GM21723 (cell line): ENCODE data around the gene TSHZ1.
"Not testable (repeated sequence)": the region's sequence is repeated elsewhere in the genome, so short reads cannot be mapped to it uniquely, and the experiment has no call there.

Experiments used
- ATAC-seq: cut with Tn5 transposase; IDR thresholded peaks from one replicate; pipeline ENCODE4 v1.9.1; 2021; ENCODE audit warnings: mild to moderate bottlenecking, moderate library complexity; ENCODE audit not compliant: unreplicated experiment

Gene TSHZ1

DNA sequence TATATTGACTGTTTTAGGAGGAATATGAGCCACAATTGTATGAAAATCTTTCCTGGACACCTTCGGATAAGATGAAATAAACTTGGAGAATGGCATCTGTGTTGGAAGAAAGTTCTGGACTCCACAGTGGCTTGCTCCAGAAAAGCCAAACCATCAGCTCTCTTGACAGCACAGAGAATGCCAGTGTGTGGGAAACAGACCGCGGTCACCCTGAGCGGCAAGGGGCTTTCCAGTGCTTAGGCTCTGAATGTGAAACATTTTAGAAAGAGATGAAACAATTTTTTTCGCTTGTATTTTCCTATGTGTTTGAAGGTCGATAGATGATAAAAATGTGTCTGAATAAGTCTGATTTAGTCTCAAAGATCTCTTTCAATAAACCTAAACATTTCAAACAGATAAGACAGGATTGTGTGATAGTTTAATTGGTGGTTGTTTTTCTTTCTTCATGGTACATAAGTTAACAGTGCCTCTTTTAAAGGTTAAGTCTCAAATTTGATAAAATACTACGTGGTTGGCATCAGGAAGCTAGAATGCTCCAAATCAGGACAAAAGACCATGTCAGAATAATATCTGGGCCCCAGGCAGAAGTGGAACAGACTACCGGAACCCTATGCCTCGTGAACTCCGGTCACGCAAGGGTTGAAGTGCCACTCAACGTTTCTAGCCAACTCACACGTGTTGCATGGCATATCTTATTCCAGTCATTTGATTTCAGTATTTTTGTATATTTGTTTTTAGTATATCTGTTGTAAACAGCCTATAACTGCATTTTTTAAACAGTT is 30.6 kb upstream of the TSHZ1 start:
- no peak for ATAC-seq

DNA sequence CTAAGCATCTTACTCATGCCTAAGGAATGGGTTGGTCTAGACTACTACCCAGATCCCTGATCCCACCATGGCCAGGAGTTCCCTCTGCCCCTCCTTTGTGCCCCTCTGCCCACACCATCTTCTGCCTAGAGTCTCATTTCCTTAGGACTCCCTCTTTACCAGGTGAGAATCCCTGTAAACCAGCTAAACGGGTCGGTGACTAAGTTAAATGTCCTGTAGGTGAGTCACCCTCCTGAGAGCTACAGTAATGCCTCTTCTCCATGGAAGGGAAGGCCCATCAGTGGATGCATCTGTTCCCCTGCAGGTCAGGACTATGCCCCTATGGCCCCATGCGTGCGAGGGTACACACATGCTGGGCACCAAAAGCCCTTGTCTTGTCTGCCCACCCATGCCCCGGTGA is 27.1 kb upstream of the TSHZ1 start:
- ATAC-seq, result no peak

- no peak for ATAC-seq
These were observed 26.6 kb upstream of the TSHZ1 start for GRCh38 chr18:75183973-75184493.

GRCh38 chr18:75185460-75185859 is 25.1 kb upstream of the TSHZ1 start:
- ATAC-seq, result no peak

DNA sequence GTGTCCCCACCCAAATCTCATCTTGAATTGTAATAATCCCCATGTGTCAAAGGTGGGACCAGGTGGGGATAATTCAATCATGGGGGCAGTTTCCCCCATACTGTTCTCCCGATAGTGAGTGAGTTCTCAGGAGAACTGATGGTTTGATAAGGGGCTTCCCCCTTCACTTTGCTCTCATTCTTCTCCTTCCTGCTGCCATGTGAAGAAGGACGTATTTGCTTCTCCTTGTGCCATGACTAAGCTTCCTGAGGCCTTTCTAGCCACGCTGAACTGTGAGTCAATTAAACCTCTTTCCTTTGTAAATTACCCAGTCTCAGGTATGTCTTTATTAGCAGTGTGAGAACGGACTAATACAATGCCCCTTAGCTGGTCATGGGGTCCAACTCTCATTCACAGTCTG is 22.9 kb upstream of the TSHZ1 start:
- not testable (repeated sequence) for ATAC-seq

DNA sequence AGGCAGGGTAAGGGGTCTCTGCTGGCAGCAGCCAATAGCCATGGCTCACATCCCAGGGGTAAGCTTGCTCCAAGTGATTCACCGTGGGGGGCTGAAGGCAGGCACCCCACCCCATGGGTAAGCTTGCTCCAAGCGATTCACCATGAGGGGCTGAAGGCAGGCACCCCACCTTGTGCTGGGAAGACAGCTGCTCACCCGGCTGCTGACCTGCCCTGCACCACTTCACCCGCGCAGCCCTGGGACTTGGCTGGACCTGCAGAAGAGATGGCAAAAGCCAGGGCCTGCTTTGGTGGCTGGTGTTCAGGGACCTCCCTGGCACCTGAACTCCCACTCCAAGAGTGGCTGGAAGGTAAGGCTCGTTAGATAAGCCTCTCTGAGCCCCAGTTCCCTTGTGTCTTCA is 20.9 kb upstream of the TSHZ1 start:
- ATAC-seq, result no peak

GRCh38 chr18:75192899-75193298 is 17.7 kb upstream of the TSHZ1 start:
- no peak for ATAC-seq

DNA sequence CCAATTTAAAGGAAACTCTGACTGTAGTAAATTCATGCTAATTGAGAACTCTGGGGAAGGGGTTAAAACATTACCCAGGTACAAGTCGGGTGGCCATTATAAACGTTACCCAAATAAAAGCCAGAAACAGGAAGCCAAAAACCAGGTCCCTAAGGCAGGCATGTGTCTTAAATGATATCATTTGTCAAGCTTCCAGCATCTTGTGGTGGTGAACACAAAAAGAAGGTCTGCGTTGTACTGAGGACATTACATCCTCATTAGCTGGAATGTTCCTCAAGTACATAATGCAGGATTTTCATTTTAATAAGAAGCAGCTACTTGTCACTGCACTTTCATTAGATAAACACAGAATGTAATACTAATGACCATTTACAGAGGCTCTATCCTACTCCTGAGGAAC is 12.6 kb upstream of the TSHZ1 start:
- no peak for ATAC-seq

DNA sequence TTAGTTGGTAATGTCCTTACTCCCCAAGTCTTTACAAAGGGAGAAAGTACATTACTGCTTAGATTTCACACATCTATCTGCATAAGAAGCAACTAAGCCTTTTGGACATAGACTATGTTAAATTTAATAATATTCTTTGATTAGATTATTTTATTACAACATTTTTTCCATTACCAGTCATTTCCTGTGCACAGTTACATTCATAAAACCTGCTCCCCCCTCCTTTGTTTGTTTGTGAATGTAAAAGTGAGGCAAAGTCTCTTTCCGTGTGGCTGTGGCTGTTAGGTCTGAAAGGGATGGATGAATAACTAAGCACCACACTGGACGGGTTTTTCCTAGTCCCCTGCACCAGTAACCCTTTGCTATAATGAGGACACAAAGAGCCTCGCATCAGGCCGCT is 11.3 kb upstream of the TSHZ1 start:
- no peak for ATAC-seq

DNA sequence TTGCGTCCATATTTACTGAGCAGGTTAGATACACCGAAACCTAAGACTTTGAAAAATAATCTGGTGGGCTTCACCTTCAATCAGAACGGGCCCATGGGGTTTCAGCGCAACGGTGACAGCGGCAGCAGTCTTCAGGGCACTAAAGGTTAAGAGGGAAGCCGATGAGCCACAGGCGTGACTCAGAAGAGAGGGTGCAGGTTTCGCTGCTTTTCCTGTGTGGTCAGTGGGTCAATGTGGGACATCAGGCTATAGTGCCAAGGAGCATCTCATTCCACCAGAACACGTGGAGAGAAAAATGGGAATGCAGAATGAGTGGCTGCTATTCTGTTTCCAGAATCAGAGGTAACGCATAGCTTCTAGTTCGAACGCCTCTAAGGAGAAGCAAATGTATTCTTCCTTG is 10.5 kb upstream of the TSHZ1 start:
- no peak for ATAC-seq

DNA sequence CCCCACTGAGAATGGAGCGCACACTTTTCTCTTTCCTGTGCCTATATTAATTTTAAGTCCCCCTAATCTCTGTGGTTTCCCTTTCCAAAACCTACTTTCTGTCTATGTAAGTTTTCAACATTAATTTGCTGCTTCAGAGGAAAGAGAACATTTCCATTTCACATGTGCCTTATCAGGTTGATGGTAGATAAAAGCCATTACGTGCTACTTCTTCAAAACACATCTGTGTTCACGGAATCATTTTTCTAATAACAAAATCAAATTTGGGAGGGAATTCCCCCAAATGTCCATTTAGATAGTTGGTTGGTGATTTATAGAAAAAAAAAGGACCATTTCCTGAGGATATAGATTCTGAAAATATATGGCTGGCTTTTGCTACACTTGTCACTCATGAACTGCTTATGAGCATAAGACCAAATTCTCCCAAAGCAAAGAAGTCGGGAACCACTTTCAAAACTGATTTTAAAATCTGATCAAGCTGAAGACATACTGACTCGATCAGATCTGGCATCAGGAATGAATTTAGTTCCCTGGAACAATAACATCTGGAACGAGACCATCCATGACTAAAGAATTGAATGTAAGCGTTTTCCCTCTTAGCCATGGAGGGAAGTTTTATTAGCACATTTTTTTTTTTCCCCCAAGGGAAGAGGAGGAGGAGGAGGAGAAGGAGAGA is 9.9 kb upstream of the TSHZ1 start:
- ATAC-seq, result no peak

DNA sequence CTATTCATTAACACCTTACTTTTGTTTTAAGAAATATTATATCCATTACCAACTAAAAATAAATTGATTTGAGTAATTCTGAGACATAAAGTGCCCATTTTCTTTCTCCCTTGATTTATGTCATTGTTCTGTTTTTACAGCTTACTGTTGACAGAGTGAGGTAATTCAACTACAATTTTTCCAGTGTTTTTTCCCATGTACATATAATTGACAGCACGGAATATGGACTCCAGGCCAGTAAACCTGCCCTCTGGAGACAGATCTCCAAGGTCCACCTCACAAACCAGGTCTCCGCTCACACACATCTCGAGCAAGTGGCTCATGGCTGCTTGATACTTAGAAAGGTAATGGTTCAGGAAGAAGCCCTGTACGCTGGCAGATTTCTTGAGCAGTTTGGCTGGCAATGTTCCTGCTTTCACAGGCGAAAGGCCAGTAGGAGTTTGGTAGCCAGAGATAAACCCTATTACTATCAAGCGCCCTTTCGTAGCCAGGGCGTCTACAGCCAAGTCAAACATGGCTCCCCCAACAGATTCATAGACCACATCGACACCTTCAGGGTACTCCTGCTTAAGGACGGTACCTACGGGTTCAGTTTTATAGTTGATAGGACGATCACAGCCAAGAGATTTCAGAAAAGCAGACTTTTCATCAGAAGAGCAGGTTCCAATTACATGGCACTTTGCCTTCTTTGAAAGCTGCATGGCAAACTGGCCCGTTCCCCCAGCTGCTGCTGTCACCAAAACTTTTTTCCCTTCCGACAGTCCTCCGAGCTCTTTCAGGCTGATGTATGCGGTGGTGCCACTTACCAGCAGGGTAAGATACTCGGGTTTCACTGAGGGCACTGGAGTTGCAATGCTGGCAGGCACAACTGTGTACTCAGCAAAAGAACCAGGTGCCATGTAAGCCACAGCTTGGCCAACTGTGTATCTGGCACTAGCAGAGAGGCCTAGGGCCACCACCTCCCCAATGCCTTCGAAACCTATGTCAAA is 9.0 kb upstream of the TSHZ1 start:
- no peak for ATAC-seq

DNA sequence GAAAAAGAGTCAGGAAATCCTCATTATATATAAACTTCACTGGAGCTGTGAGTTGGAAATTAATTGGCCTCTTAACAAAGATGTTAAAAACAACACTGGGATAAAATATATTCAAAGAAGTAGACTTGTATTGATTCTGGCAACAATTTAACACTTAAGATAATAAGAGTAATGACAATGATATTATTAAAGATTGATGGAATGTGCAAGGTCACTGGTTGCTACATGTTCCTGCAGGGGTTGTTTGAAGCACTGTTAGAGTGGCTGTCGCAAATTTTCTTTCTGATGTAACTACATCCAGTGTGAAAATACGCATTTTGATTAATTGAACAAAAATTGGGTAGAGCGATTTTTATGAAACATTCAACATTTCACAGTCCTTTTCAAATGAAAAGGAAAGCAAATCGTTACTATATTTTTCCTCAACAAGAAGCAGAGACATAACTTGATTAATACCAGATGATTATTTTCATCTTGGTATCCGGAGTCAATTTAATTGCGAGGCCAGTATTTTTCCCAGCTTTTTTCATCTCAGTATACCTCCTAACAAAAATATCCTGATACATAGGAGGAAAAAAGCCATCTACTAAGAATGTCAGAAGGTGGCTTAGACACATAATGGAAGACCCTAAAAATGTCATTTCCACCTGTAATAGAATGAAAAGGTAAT is 7.8 kb upstream of the TSHZ1 start:
- ATAC-seq, result no peak

DNA sequence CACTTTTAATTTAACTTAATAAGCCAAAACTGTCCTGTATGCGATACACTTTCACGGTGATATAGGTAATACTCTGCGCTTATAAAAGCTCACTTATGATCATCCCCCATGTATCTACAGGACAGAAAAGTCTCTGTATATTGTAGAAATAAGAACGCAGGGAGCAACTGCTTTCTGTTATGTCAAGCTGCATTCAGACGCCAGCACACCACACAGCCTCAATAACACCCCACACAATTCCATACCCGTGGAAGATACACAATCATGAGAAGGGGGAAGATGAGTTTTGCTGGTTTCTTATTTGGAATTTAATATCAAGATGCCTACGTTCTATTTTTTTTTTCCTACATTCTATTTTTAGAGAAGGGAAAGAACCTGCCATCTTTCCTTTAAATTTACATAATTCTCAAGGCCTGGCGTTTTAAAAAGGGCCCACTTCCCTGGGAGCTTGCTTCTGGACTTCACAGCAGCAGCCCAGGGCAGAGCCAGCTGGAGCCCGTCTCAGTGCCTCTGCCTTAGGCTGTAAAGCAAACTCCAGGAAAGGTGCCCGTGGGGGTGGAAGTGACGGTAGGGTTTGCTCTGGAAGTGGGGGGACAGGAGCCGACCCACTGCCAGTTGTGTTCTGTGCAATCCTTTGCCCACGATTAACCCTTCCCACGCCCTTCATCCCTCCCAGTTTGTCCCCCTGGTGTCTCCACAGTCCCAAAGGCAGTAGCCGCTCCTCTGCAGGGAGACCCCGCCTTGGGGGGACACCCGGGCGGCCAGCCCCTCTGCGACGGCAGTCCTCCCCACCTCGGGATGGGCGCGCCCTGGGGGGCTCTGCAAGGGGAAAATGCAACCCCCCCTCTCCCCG is 7.0 kb upstream of the TSHZ1 start:
- ATAC-seq, result no peak

DNA sequence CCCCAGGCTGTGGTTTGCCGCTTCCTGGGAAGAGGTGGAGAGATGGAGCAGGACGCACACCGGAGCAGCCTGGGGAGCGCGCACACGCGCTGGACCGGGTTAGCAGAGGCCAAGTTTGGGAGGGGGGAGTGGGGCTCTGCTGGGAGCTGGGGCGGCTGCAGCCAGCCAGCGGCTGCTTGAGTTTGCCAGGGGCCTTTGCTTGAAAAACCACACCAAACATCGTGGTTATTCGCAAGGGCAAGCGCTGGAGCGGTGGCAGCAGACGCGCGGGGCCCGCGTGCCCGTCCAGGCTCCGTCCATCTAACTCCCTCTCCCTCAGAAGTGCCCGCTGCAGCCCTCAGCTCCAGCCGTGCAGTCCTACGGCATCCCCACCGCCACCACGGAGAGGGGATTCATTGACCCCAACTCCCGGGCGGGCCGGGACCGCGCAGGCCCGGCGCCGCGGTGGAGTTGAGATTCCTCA is 6.3 kb upstream of the TSHZ1 start:
- no peak for ATAC-seq

DNA sequence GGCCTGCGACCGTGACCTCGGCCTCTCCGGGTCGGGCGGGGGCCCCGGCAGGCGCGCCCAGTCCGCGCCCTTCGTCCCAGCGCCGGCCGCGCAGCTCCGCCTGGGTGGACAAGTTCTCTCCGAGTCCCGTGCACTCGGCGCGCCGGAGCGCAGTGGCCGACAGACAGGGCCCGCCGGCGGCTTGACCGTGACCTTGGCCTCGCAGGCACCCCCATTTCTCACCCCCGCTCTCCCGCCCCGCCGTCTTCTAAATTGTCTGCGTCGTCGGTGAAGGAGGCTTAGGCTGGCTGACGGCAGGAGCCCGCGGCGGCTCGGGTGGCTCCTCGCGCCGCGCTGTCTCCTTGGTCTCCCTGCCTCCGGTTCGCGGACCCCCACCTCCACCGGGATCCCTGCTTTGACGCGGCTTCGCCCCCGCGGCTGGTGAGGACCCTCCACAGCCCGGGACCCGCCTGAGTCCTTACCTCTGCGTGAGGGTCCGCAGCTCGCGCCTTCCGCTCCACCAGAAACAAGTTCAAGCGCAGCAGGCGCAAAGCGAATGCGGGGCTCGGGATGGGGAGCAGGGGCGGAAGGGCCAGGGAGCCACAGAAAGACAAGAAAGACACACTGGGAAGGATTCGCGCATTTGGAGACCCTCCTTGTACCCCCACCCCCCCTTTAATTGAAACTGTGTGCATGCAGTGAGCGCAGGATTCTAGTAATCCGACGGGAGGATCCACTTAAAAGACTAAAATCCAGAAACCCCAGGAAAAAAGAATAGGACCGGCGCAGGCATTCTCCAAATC is 5.7 kb upstream of the TSHZ1 start:
- no peak for ATAC-seq

DNA sequence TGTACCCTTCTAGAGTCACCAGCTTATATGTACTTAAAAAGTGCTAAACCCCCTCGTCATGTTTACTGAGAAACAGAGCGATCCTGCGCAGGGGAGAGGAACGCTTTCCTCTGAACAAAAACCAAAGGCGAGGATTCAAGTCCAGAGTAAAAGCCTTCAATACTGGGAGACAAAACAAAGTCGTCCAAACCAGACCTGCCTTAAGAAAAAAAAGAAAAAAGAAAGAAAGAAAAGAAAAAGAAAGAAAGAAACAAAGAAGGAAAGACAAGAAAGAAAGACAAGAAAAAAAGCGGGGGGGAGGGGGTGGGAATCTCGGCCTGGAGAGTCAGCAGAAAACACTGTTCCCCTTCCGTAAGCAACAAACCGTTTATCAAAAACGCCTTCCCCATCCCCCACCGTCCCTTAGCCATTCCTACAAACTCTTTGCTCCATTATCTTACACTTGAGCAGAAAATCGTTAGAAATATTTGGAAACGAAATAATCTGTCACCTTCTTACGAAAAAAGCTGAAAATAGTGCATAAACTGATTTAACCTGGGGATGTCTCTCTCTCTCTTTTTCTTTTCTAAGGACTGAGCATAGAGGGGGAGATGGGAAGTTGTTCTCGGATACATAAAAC is 5.0 kb upstream of the TSHZ1 start:
- no peak for ATAC-seq
